HL-60 (cell line): Measurements from ENCODE around the gene CDK5RAP1.

Experiments used
- DNase-seq, 2 experiments: peaks; one replicate each; pipeline ENCODE4 v3.0.0-alpha.2; 2010 to 2020; ENCODE audit warnings: low read depth in 1 of 2, low spot score in 1 of 2
- H3K27ac ChIP-seq: fragments of 250-450 bp; sonication (Bioruptor Pico); replicated peaks from 2 replicates; pipeline ENCODE4 v1.5.1; 2020; ENCODE audit warnings: mild to moderate bottlenecking, moderate library complexity
- H3K27me3 ChIP-seq: fragments of 250-450 bp; sonication (Bioruptor Pico); 2 replicates; pipeline ENCODE4 v1.5.1; 2021; ENCODE audit warnings: mild to moderate bottlenecking, moderate library complexity; ENCODE audit not compliant: insufficient read depth, poor library complexity, severe bottlenecking
- H3K4me3 ChIP-seq: replicated peaks from 2 replicates; pipeline ENCODE4 v1.5.1; 2011; ENCODE audit warnings: mild to moderate bottlenecking, control low read depth, low read length; ENCODE audit not compliant: insufficient read depth
- CTCF ChIP-seq: IDR thresholded peaks from one replicate; pipeline ENCODE4 v1.5.1; 2011; ENCODE audit warnings: low read length, control low read depth, inconsistent platforms; ENCODE audit not compliant: insufficient read depth
- GABPA ChIP-seq: IDR thresholded peaks from 2 replicates; pipeline ENCODE4 v1.6.1; 2012; ENCODE audit warnings: low read depth
- POLR2AphosphoS5 ChIP-seq: IDR thresholded peaks from 2 replicates; pipeline ENCODE4 v1.6.1; 2012; ENCODE audit warnings: low read depth
- REST ChIP-seq: IDR thresholded peaks from 2 replicates; pipeline ENCODE4 v1.6.1; 2012; ENCODE audit warnings: low read depth; ENCODE audit not compliant: insufficient replicate concordance
- SPI1 ChIP-seq: IDR thresholded peaks from 2 replicates; pipeline ENCODE4 v1.6.1; 2012; ENCODE audit warnings: low read depth, mild to moderate bottlenecking, borderline replicate concordance

Gene CDK5RAP1

GRCh38 chr20:33359399-33360261 lies 41.7 kb downstream of the CDK5RAP1 start:
- H3K27ac ChIP-seq = no peak overlapping the region
- no peak for TF ChIP-seq GABPA
- no peaks in the 10 kb centered on the region for H3K27me3 ChIP-seq
- no peak overlapping the region for H3K4me3 ChIP-seq
- DNase-seq = no peak

GRCh38 chr20:33353013-33353402 lies 48.3 kb downstream of the CDK5RAP1 start:
- no peak for TF ChIP-seq REST
- no peak for TF ChIP-seq GABPA
- no peak for TF ChIP-seq POLR2AphosphoS5
- no peak for TF ChIP-seq CTCF
- TF ChIP-seq SPI1 = no peak
- no peak overlapping the region for H3K4me3 ChIP-seq
- no peaks in the 10 kb centered on the region for H3K27me3 ChIP-seq
- DNase-seq = no peak
- H3K27ac ChIP-seq = no peak overlapping the region

GRCh38 chr20:33352258-33353012 lies 48.9 kb downstream of the CDK5RAP1 start:
- DNase-seq = no peak
- H3K27ac ChIP-seq = no peak overlapping the region
- no peak overlapping the region for H3K4me3 ChIP-seq
- TF ChIP-seq SPI1 (no peak), GABPA (no peak), POLR2AphosphoS5 (no peak), CTCF (no peak), REST (no peak)
- no peaks in the 10 kb centered on the region for H3K27me3 ChIP-seq

GRCh38 chr20:33351696-33352095 lies 49.6 kb downstream of the CDK5RAP1 start:
- no peak for TF ChIP-seq POLR2AphosphoS5
- TF ChIP-seq REST = no peak
- no peak overlapping the region for H3K27ac ChIP-seq
- no peaks in the 10 kb centered on the region for H3K27me3 ChIP-seq
- H3K4me3 ChIP-seq = no peak overlapping the region
- DNase-seq = no peak
